GM18519 (cell line): Measurements from ENCODE around the gene SHISA9.

ENCODE experiments used
- ATAC-seq: cut with Tn5 transposase; IDR thresholded peaks from one replicate; pipeline ENCODE4 v1.9.1; 2021; ENCODE audit warnings: mild to moderate bottlenecking, moderate library complexity; ENCODE audit not compliant: unreplicated experiment, low FRiP score

Gene SHISA9

DNA sequence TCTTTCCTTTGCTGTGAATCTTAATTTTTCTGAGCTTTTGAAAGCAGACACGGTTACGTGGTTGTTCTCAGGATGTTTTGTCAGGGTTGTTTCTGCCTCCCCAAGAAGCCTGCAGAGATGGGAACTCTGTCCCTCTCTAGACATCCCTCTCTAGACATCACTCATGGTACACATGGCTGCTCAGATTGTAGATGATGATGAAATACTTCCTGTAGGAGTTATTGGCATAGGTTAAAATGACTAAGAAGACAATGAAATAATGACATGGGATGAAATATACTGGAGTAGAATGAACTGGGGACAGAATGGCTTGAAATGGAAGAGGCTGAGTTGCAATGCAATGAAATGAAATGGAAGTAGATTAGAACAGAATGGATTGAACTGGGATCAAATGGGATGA lies 253.4 kb downstream of the SHISA9 start:
- ATAC-seq = no peak

DNA sequence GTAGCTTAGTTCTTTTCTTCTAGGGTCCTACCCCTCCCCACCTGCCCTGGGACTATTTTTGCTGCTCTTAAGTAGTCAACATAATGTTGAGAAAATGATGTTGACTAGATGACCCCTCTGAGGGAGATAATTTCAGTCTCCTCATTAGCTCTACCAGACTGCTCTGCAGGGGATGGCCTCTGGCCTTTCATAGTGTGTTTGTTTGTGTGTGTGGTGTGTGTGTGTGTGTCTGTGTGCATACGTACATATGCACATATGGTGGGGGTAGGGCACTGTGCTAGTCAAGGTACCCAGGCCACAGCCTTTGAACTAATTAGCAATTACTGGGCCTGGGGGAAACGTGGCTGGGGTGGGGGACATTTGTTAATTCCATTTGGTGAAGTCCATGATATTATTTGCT lies 254.0 kb downstream of the SHISA9 start:
- ATAC-seq = no peak

- ATAC-seq = no peak
Measured at GRCh38 chr16:13155780-13156179, 254.4 kb downstream of the SHISA9 start.

GRCh38 chr16:13157082-13157481 lies 255.7 kb downstream of the SHISA9 start:
- no peak for ATAC-seq

- ATAC-seq = no peak
Measured at GRCh38 chr16:13158427-13158826, 257.0 kb downstream of the SHISA9 start.

DNA sequence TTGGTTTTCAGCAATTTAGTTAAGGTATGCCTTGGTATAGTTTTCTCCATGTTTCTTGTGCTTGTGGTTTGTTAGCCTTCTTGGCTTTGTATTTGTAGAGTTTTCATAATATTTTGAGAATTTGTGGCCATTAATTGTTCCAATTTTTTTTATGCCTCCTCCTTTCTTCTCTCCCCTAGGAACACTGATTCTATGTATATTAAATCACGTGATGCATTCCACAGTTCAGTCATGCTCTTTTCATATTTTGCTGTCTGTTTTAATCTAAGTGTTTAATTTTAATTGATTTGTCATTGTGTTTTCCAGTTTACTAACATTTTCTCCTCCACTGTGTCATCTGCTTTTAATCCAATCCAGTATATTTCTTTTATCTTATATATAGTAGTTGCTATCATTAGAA lies 263.6 kb downstream of the SHISA9 start:
- no peak for ATAC-seq

- ATAC-seq = no peak
Measured at GRCh38 chr16:13168091-13168572, 266.7 kb downstream of the SHISA9 start.

GRCh38 chr16:13171313-13171712 lies 269.9 kb downstream of the SHISA9 start:
- ATAC-seq = no peak

DNA sequence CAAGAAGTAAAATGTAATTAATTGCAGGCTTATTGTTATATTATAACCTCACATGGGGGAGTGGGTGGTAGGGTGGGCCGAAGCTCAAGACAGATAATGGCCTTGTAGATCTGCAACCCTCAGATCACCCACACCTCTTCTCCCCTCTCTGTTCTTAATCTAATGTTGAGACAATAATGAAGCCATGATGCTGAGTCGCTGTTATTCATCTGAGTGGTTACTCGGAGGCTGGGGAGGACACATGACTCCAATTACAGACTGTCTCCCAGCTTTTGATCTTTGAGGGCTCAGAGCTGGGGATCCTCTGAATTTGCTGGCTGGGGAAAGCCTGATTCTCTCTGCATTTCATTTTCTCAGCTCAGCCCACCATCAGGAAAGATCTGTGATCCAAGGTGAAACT lies 275.3 kb downstream of the SHISA9 start:
- ATAC-seq = no peak

DNA sequence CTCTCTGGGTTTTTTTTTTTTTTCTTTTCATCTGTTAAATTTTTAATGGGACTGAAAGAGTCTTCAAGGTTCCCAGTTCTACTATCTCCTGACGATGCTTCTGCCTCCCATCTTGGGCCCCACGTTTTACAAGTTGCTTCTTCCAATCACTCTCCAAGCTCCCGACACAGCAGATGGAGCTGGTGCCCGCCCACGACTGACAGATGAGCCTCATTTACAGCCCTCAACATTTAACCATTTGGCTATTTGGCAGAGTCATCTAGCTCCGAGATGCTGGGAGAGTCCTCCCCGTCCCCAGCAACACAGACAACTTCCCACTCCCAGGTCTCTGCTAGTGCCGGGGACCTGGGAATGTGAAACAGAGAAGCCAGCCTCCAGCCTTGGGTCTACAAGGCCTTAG lies 276.9 kb downstream of the SHISA9 start:
- ATAC-seq = no peak

DNA sequence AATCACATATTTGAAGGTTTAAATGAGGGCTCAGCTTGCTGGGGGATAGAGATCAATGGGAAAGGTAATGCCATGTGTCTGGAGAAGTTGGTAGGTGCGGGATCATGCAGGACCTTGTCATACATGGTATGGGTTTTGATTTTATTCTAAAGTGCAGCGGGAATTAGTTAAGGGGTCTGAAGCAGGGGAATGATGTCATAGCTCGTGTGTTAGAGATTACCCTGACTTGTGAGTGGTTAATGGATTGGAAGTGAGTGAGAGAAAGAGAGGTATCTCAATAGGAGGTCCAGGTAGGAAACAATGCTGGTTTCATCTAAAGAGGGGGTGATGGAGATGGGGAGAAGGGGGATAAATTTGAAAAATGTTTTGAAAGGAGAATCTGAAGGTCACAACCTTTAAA lies 280.0 kb downstream of the SHISA9 start:
- no peak for ATAC-seq

DNA sequence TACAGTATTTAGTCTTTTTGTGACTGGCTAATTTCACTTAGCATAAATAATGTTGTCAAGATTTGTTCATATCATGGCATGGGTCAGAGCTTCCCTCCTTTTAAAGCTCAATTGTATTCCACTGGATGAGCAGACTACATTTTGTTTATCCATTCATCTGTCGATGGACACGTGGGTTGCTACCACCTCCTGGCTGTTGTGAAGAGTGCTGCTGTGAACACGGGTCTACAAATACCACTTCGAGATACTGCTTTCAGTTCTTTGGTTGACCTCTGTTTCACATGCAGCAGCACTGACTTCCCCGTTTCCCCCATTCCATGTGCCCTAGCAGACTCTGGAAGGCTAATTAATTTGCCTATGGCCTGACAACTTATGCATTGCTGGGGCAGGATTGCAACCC lies 285.4 kb downstream of the SHISA9 start:
- ATAC-seq = no peak

GRCh38 chr16:13189250-13189649 lies 287.9 kb downstream of the SHISA9 start:
- no peak for ATAC-seq

DNA sequence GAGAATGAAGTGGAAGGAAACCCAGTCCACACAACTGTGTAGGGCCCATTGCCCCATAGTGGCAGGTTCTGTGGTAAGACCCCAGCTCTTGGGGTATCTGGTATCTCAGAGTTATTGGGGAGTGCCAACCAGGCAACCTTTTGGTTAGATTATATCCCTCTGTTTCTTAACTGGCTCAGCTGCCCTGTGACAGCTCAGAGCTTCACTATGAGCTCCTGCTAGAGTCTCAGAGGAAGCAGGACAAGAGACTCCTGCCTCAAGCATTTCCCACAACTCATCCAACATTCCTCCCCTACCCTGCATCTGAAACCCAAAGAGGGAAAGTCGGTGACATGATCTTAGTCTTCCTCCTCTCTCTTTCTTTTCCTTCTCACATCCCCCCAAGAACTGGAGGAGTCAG lies 292.3 kb downstream of the SHISA9 start:
- no peak for ATAC-seq

DNA sequence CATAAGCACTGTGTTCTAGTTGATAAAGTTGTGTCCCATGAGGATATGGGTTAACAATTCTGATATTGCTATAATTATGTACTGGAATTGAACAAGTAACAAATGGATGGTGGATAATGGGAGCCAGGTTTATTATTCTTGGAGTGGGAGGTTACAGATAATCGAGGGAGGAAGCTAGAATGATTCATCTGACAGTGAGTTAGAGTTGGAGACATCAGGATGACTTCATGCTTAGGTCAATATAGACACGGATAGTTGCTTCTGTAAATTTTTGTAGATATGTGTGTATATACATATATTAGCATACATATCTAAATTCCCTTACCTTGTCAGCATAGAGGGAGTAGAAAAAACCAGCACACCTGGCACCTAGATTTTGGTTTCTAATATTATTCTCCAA lies 293.4 kb downstream of the SHISA9 start:
- ATAC-seq = no peak

GRCh38 chr16:13203725-13204124 lies 302.3 kb downstream of the SHISA9 start:
- ATAC-seq = no peak

- ATAC-seq = no peak
Measured at GRCh38 chr16:13205352-13205751, 304.0 kb downstream of the SHISA9 start.

- no peak for ATAC-seq
Measured at GRCh38 chr16:13206606-13207005, 305.2 kb downstream of the SHISA9 start.

DNA sequence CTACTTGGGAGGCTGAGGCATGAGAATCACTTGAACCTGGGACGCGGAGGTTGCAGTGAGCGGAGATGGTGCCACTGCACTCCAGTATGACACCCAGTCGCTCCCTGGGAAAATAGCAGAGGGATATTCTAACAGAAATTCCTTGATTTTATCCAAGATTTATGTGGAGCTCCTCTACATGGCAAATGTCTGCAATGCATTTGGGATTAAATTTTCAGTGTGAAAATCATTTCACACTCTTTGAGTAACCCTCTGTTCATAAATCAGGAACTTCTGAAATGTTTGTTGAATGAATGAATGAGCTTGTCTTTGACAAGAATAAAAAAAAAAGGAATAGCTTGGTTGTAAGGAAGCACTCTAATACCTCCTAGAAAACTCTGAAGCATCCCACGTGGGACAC lies 305.8 kb downstream of the SHISA9 start:
- ATAC-seq = no peak

GRCh38 chr16:13223666-13224065 lies 322.3 kb downstream of the SHISA9 start:
- ATAC-seq = no peak

GRCh38 chr16:13229039-13229438 lies 327.6 kb downstream of the SHISA9 start:
- ATAC-seq = no peak

DNA sequence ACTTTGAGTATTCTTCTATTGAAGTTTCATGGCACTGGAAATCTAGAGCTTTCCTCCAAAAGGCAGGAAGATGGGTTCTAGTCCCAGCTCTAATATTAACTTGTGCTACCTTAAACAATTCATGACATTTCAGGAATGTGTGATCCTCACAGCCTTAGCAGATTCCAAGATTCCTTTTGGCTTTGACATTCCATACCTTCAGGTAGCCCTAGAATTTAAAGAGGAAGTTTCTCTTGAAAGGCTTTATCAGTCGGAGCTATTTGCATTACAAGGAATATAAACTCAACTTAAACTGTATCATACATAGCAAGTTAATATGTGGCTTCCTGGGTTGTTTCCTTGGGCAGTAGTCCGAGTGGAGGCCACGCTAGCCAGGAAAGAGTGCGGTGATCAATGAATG lies 330.0 kb downstream of the SHISA9 start:
- ATAC-seq = no peak

- ATAC-seq = no peak
Measured at GRCh38 chr16:13234999-13235398, 333.6 kb downstream of the SHISA9 start.
